Endothelial cell of umbilical vein (primary cell): ENCODE data around the gene TRNP1. TPM values are rescaled to one million over a fixed set of nuclear protein-coding genes. Genes with fewer than 3 reads are reported as not detected.

Experiments used
- BruUV-seq: library from RNA; stranded (reverse); fragments of 400-500 nt; replicated peaks from 2 replicates; lab custom pipeline; 2021; lab: Mats Ljungman, UMichigan
- CTCF ChIA-PET: fragments of 300-600, 350-600 bp; sonication (Branson Sonifier 250); formaldehyde crosslinking; loops from one replicate; lab custom pipeline; 2021; ENCODE audit warnings: antibody characterized with exemption, inconsistent platforms; lab: Charles Lee
- POLR2A ChIA-PET: fragments of 300-600, 350-600 bp; sonication (Branson Sonifier 250); formaldehyde crosslinking; loops from one replicate; lab custom pipeline; 2021; ENCODE audit warnings: antibody characterized with exemption, inconsistent platforms; lab: Charles Lee
- DNase-seq: peaks from one replicate; pipeline ENCODE4 v3.0.0-alpha.2; 2011; ENCODE audit warnings: low read depth, low spot score
- FAIRE-seq: peaks from 2 replicates; lab custom pipeline; 2011; peaks lifted over from hg19 to GRCh38; lab: Jason Lieb, UNC
- H2AFZ ChIP-seq: 2 replicates; pipeline ENCODE4 v1.6.0; 2012; ENCODE audit warnings: low read depth, low read length, control low read depth, inconsistent platforms
- H3K27ac ChIP-seq: 2 replicates; pipeline ENCODE4 v1.5.1; 2011; ENCODE audit warnings: low read depth, mild to moderate bottlenecking, control low read depth, low read length, moderate library complexity; ENCODE audit not compliant: insufficient read depth
- H3K27me3 ChIP-seq, 2 experiments: 2 replicates each; pipeline versions ENCODE4 v1.6.0 to v1.6.1; 2011; ENCODE audit warnings: low read length in 2 of 2, mixed read lengths in 1 of 2; ENCODE audit not compliant: control insufficient read depth in 2 of 2, insufficient read depth in 2 of 2
- H3K36me3 ChIP-seq, 2 experiments: 2 replicates in 1 of 2; 3 replicates in 1 of 2; pipeline ENCODE4 v1.5.1; 2011; ENCODE audit warnings: low read length in 2 of 2, mild to moderate bottlenecking in 1 of 2, moderate library complexity in 1 of 2; ENCODE audit not compliant: control insufficient read depth in 2 of 2, insufficient read depth in 2 of 2; ENCODE audit errors: extremely low read depth in 1 of 2
- H3K4me1 ChIP-seq: 3 replicates; pipeline ENCODE4 v1.5.1; 2011; ENCODE audit warnings: mild to moderate bottlenecking, low read length; ENCODE audit not compliant: control insufficient read depth, insufficient read depth; ENCODE audit errors: extremely low read depth
- H3K4me2 ChIP-seq: 2 replicates; pipeline ENCODE4 v1.6.1; 2011; ENCODE audit warnings: low read length, control low read depth, mixed read lengths; ENCODE audit not compliant: insufficient read depth
- H3K4me3 ChIP-seq, 3 experiments: fragments of 200-600 bp in 1 of 3; sonication (generic), shearing (Covaris generic) in 1 of 3; replicated peaks in 1 of 3; 2 replicates each; pipeline ENCODE4 v1.5.1; 2011 to 2016; ENCODE audit warnings: control low read depth in 3 of 3, low read length in 3 of 3, mild to moderate bottlenecking in 2 of 3, inconsistent platforms in 1 of 3, low read depth in 1 of 3, moderate library complexity in 1 of 3; ENCODE audit not compliant: insufficient read depth in 1 of 3
- H3K79me2 ChIP-seq: 2 replicates; pipeline ENCODE4 v1.6.0; 2012; ENCODE audit warnings: low read length, inconsistent platforms; ENCODE audit not compliant: control insufficient read depth, insufficient read depth
- H3K9ac ChIP-seq: replicated peaks from 2 replicates; pipeline ENCODE3; 2011; ENCODE audit warnings: low read length, control low read depth; ENCODE audit not compliant: insufficient read depth; ENCODE audit errors: extremely low read depth
- H3K9me1 ChIP-seq: replicated peaks from 3 replicates; pipeline ENCODE4 v1.6.0; 2011; ENCODE audit warnings: mild to moderate bottlenecking, low read length; ENCODE audit not compliant: control insufficient read depth, insufficient read depth; ENCODE audit errors: extremely low read depth
- H3K9me3 ChIP-seq: replicated peaks from 2 replicates; pipeline ENCODE4 v1.5.1; 2012; ENCODE audit warnings: low read length, inconsistent platforms; ENCODE audit not compliant: control insufficient read depth, insufficient read depth
- H4K20me1 ChIP-seq: replicated peaks from 2 replicates; pipeline ENCODE3; 2011; ENCODE audit warnings: mild to moderate bottlenecking, low read length; ENCODE audit not compliant: control insufficient read depth, insufficient read depth; ENCODE audit errors: extremely low read depth
- EZH2 ChIP-seq: IDR thresholded peaks from 2 replicates; pipeline ENCODE4 v1.6.1; 2012; ENCODE audit warnings: borderline replicate concordance, low read depth, mild to moderate bottlenecking, moderate library complexity, low read length, inconsistent platforms; ENCODE audit not compliant: severe bottlenecking
- FOS ChIP-seq: IDR thresholded peaks from 2 replicates; pipeline ENCODE4 v1.6.1; 2011; ENCODE audit warnings: mild to moderate bottlenecking, low read length, moderate library complexity, borderline replicate concordance; ENCODE audit not compliant: insufficient read depth
- GATA2 ChIP-seq: IDR thresholded peaks from 2 replicates; pipeline ENCODE4 v1.7.0; 2011; ENCODE audit warnings: low read depth, mild to moderate bottlenecking, moderate library complexity, mixed read lengths, low read length; ENCODE audit not compliant: insufficient read length, insufficient read depth
- JUN ChIP-seq: IDR thresholded peaks from 2 replicates; pipeline ENCODE4 v1.6.1; 2011; ENCODE audit warnings: borderline replicate concordance, low read depth; ENCODE audit not compliant: insufficient read length, insufficient read depth
- MYC ChIP-seq: IDR thresholded peaks from one replicate; pipeline ENCODE4 v1.6.1; 2011; ENCODE audit warnings: mild to moderate bottlenecking, low read depth, low read length
- POLR2A ChIP-seq: IDR thresholded peaks from 2 replicates; pipeline ENCODE4 v1.6.1; 2012; ENCODE audit warnings: low read depth, mild to moderate bottlenecking, control low read depth, low read length
- POLR2AphosphoS5 ChIP-seq: IDR thresholded peaks from 2 replicates; pipeline ENCODE4 v1.6.1; 2012; ENCODE audit warnings: low read depth, mild to moderate bottlenecking, control low read depth, low read length, moderate library complexity; ENCODE audit not compliant: insufficient read depth
- dilution Hi-C: fragments of 300-500 bp; cut with MboI; formaldehyde crosslinking; loops from one replicate; pipeline ENCODE4 v1.15.0; 2019; ENCODE audit warnings: low sequenced_read_pairs; ENCODE audit not compliant: extremely low pct_ligation_motif_present
- intact Hi-C: fragments of 100-400 bp; cut with micrococcal nuclease; formaldehyde crosslinking; loops from one replicate; pipeline ENCODE4 v1.10.0; 2022
- polyA plus RNA-seq, 4 experiments: library from polyadenylated mRNA; depleted of rRNA in 3 of 4; stranded (reverse) in 3 of 4; unstranded in 1 of 4; fragments of >200 nt; gene quantifications; 2 replicates each; pipeline versions ENCODE4 v1.2.1 to v1.2.3, GENCODE V29; 2011 to 2012; ENCODE audit warnings: missing spikeins in 1 of 4
- total RNA-seq: library from RNA; stranded (reverse); gene quantifications from 2 replicates; pipeline ENCODE4 v1.2.3, GENCODE V29; 2021
- TF ChIP-seq, protein P1 (sequence below), 2 donors: IDR thresholded peaks; 1 replicate in 1 of 2; 2 replicates in 1 of 2; pipeline ENCODE4 v1.5.1; 2011; ENCODE audit warnings: low read length in 2 of 2, mild to moderate bottlenecking in 2 of 2, moderate library complexity in 2 of 2, control low read depth in 1 of 2, inconsistent platforms in 1 of 2, low read depth in 1 of 2; ENCODE audit not compliant: insufficient read depth in 1 of 2; ENCODE audit errors: extremely low read depth in 1 of 2
- TF ChIP-seq, protein P2 (sequence below): IDR thresholded peaks from 2 replicates; pipeline ENCODE4 v1.6.1; 2011; ENCODE audit not compliant: insufficient read depth, insufficient read length

TRNP1 gene
- total and polyA plus RNA-seq, 2 donors (not counting 3 experiments of a cell fraction or from before 2014, with no cell fraction given) = 5.9 to 20.5 TPM

DNA sequence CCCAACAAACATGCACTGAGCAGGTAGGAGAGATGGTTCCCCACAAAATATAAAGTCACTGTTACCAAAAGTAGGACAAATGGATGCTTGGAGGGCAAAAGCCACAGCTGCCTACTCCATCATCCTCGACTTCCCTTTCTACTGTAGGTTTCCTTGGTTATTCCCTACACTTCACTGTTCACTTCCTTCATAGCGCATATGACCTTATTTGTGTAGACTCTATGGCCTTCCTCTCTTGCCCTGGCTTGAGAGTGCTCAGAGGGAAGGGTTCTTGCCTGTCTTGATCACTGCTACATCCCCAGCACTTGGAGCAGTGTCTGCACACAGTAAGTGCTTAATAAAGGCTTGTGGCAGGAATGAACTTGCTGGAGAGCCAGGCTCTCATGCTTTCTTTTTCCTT is 14.6 kb upstream of the TRNP1 start:
- Histone ChIP-seq H4K20me1 (no peaks in the 10 kb centered on the region), H3K9me3 (no peaks in the 10 kb centered on the region), H3K9ac (no peak overlapping the region), H3K4me1 (no peaks in the 10 kb centered on the region), H3K4me3 (no peak overlapping the region), H3K4me2 (no peak overlapping the region), H3K9me1 (no peaks in the 10 kb centered on the region), H3K27me3 (peaks cover 0 to 6% of the 10 kb centered on the region in 2 experiments), H3K36me3 (no peaks in the 10 kb centered on the region), H2AFZ (no peak overlapping the region), H3K79me2 (no peaks in the 10 kb centered on the region), H3K27ac (no peak overlapping the region)
- dilution Hi-C loops = no loop called here
- FAIRE-seq (no peak), DNase-seq (no peak)
- ChIA-PET POLR2A (interaction anchor here (0.6 kb wide), 1 partner anchor 41 kb away, joined by 3 read pairs; no protein-coding TSS in a partner anchor), CTCF (interaction anchor here (1.4 kb wide), 1 partner anchor 12 kb away, joined by 4 read pairs; no protein-coding TSS in a partner anchor)
- intact Hi-C loops = no loop called here
- TF ChIP-seq FOS (no peak), JUN (no peak), GATA2 (no peak), POLR2A (no peak), POLR2AphosphoS5 (no peak), EZH2 (no peak), MYC (no peak)
- TF ChIP-seq, protein P1, sequence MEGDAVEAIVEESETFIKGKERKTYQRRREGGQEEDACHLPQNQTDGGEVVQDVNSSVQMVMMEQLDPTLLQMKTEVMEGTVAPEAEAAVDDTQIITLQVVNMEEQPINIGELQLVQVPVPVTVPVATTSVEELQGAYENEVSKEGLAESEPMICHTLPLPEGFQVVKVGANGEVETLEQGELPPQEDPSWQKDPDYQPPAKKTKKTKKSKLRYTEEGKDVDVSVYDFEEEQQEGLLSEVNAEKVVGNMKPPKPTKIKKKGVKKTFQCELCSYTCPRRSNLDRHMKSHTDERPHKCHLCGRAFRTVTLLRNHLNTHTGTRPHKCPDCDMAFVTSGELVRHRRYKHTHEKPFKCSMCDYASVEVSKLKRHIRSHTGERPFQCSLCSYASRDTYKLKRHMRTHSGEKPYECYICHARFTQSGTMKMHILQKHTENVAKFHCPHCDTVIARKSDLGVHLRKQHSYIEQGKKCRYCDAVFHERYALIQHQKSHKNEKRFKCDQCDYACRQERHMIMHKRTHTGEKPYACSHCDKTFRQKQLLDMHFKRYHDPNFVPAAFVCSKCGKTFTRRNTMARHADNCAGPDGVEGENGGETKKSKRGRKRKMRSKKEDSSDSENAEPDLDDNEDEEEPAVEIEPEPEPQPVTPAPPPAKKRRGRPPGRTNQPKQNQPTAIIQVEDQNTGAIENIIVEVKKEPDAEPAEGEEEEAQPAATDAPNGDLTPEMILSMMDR (IDR thresholded peaks at IDR 0.05; ENCODE audit: extremely low read depth in 1 of 2, insufficient read depth in 1 of 2, low read depth in 1 of 2, low read length in 2 of 2) = no peak
- TF ChIP-seq, protein P2, sequence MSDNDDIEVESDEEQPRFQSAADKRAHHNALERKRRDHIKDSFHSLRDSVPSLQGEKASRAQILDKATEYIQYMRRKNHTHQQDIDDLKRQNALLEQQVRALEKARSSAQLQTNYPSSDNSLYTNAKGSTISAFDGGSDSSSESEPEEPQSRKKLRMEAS = no peak
- no TSS peak for BruUV-seq
